ENCODE measurements around the gene TRRAP. TPM values are rescaled to one million over a fixed set of nuclear protein-coding genes. Genes with fewer than 3 reads are reported as not detected.
"Not testable (repeated sequence)": the region's sequence is repeated elsewhere in the genome, so short reads cannot be mapped to it uniquely, and the experiment has no call there.

Gene TRRAP
- total RNA-seq, 1 experiment from 2014 or later: 26.1 TPM

DNA sequence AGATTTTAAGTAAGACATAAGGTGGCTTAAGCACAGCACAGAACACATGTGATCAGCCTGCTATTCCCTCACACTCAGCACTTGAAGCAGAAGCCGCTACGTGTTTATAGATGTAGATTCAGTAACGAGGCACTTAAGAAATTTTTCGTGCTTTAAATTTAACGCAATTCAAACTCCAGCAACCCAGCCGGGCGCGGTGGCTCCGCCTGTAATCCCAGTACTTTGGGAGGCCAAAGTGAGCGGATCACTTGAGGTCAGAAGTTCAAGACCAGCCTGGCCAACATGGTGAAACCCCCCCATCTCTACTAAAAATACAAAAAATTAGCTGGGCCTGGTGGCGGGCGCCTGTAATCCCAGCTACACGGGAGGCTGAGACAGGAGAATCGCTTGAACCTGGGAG, 167.9 kb downstream of the TRRAP start:
- not testable (repeated sequence) for H3K79me2 ChIP-seq (ENCODE audit: low read length); H3K9me3 ChIP-seq (ENCODE audit: low read length); H3K4me3 ChIP-seq (ENCODE audit: low read length); H3K27me3 ChIP-seq (ENCODE audit: low read length); H3K4me2 ChIP-seq (ENCODE audit: low read depth, low read length, poor library complexity, severe bottlenecking); DNase-seq; H3K27ac ChIP-seq (ENCODE audit: low read length); H3K9me2 ChIP-seq (replicated peaks; ENCODE audit: insufficient read depth, low read length); H2AFZ ChIP-seq (ENCODE audit: low read length); H4K20me1 ChIP-seq (ENCODE audit: insufficient read depth, low read depth, low read length); H3K9ac ChIP-seq (ENCODE audit: low read length)
- peaks cover 63% of the 10 kb centered on the region; the same call in 1 of the 2 replicates for H3K36me3 ChIP-seq (ENCODE audit: insufficient read depth, low read length)
- peaks cover 28% of the 10 kb centered on the region for H3K4me1 ChIP-seq (ENCODE audit: low read length)

DNA sequence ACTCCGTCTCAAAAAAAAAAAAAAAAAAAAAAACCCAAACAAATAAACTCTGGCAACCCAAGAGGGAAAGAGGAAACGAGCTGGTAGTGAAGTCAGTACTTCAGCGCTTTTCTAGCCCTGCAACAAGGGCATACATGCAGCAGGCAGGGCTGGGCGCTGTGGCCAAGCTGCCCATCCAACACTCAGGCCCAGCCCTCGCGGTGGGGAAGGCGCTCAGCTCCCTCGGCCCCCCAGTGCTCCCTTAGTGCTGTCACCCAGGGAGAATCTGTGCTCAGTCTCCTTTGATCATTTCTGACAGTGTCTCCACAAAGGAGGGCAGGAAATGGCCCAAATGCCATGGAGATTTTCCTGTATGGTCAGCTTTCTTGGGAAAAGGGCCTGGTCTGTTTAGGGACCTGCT, 168.4 kb downstream of the TRRAP start:
- Histone ChIP-seq H2AFZ (ENCODE audit: low read length) (no peak overlapping the region), H3K9me3 (ENCODE audit: low read length) (no peaks in the 10 kb centered on the region), H3K79me2 (ENCODE audit: low read length) (peaks cover 6% of the 10 kb centered on the region; the same call in 1 of the 2 replicates), H3K27ac (ENCODE audit: low read length) (no peak overlapping the region), H3K4me2 (ENCODE audit: low read depth, low read length, poor library complexity, severe bottlenecking) (no peak overlapping the region), H3K4me3 (ENCODE audit: low read length) (no peak overlapping the region), H4K20me1 (ENCODE audit: insufficient read depth, low read depth, low read length) (no peaks in the 10 kb centered on the region), H3K4me1 (ENCODE audit: low read length) (peaks cover 28% of the 10 kb centered on the region), H3K36me3 (ENCODE audit: insufficient read depth, low read length) (peaks cover 60% of the 10 kb centered on the region; the same call in 1 of the 2 replicates), H3K9me2 (replicated peaks; ENCODE audit: insufficient read depth, low read length) (no peaks in the 10 kb centered on the region), H3K27me3 (ENCODE audit: low read length) (no peaks in the 10 kb centered on the region), H3K9ac (ENCODE audit: low read length) (no peak overlapping the region)
- no peak for DNase-seq

DNA sequence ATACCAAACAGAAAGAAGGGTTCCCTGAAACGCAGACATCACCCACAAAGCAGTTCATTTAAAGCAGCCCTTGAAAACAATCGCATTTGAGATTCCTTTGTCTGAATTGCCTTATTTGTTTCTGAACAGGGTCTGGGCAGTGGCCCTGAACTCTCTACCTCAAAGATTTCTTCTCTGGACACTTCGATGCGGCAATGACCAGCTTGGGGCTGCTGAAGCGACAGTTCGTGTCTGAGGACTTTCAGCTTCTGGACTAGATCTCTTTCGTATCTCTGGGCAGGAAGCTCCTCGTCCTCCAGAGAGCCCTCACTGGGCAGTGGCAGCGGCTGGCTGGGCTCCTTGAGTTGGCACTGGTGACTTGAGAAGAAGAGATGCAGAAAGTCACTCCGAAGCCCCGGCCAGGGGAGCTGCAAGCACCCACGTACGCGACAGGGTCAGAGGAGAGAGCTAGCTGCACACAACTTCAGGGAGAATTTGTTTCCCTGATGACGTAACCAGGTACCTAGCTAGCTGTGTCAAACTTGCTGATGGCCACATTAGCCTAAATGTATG, 169.3 kb downstream of the TRRAP start:
- Histone ChIP-seq H3K79me2 (ENCODE audit: low read length) (peaks cover 6% of the 10 kb centered on the region; the same call in 1 of the 2 replicates), H3K36me3 (ENCODE audit: insufficient read depth, low read length) (peaks cover 58% of the 10 kb centered on the region; the same call in 1 of the 2 replicates), H3K4me1 (ENCODE audit: low read length) (peaks cover 21% of the 10 kb centered on the region), H3K9me3 (ENCODE audit: low read length) (no peaks in the 10 kb centered on the region), H3K27me3 (ENCODE audit: low read length) (no peaks in the 10 kb centered on the region), H3K9me2 (replicated peaks; ENCODE audit: insufficient read depth, low read length) (no peaks in the 10 kb centered on the region), H2AFZ (ENCODE audit: low read length) (no peak overlapping the region), H3K4me2 (ENCODE audit: low read depth, low read length, poor library complexity, severe bottlenecking) (no peak overlapping the region), H3K4me3 (ENCODE audit: low read length) (no peak overlapping the region), H3K9ac (ENCODE audit: low read length) (no peak overlapping the region), H4K20me1 (ENCODE audit: insufficient read depth, low read depth, low read length) (no peaks in the 10 kb centered on the region), H3K27ac (ENCODE audit: low read length) (no peak overlapping the region)
- DNase-seq: no peak

DNA sequence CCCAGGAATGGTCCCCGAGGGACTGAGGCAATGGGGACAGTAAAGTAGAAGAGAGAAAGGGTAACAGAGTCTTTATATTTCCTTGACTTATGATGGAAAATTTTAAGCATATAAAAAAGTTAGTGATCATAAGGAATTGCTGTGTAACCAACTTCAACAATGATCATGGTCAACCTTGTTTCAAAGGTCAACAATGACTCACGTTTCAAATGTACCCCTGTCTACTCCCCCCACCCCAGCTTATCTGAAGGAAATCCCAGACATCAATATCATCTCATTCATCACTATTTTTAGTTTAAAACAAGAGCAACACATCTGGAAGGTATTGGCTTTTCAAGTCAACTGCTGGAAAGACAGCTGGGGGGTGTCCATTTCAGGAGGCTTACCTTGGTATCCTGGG, 172.6 kb downstream of the TRRAP start:
- no peaks in the 10 kb centered on the region for H3K27me3 ChIP-seq (ENCODE audit: low read length)
- no peaks in the 10 kb centered on the region for H4K20me1 ChIP-seq (ENCODE audit: insufficient read depth, low read depth, low read length)
- H3K4me3 ChIP-seq (ENCODE audit: low read length): no peak overlapping the region
- no peaks in the 10 kb centered on the region for H3K4me1 ChIP-seq (ENCODE audit: low read length)
- peaks cover 45% of the 10 kb centered on the region; the same call in 1 of the 2 replicates for H3K36me3 ChIP-seq (ENCODE audit: insufficient read depth, low read length)
- H3K4me2 ChIP-seq (ENCODE audit: low read depth, low read length, poor library complexity, severe bottlenecking): no peak overlapping the region
- H3K27ac ChIP-seq (ENCODE audit: low read length): no peak overlapping the region
- no peak overlapping the region for H2AFZ ChIP-seq (ENCODE audit: low read length)
- H3K9me3 ChIP-seq (ENCODE audit: low read length): no peaks in the 10 kb centered on the region
- no peak for DNase-seq
- no peaks in the 10 kb centered on the region for H3K9me2 ChIP-seq (replicated peaks; ENCODE audit: insufficient read depth, low read length)
- H3K79me2 ChIP-seq (ENCODE audit: low read length): peaks cover 3% of the 10 kb centered on the region; the same call in 1 of the 2 replicates
- no peak overlapping the region for H3K9ac ChIP-seq (ENCODE audit: low read length)

DNA sequence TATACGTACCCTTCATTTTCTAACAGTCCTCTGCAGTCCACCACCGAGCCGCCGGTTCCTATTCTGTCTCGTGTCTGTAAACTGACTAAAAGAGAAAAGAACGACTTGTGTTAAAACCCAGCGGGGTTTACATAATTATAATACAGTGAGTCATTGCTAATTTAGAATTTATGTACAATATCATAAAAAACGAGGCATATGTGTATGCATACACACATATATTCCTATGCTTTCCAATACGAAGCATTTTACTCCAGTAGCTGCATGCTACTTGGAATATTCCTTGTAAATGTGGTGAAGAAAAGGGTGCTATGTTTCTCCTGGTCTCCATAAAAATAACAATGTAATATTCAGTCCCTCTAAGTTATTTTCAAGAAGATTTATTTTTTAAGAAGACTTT, 176.4 kb downstream of the TRRAP start:
- no peaks in the 10 kb centered on the region for H3K27me3 ChIP-seq (ENCODE audit: low read length)
- H3K9me2 ChIP-seq (replicated peaks; ENCODE audit: insufficient read depth, low read length): no peaks in the 10 kb centered on the region
- H3K4me2 ChIP-seq (ENCODE audit: low read depth, low read length, poor library complexity, severe bottlenecking): no peak overlapping the region
- H2AFZ ChIP-seq (ENCODE audit: low read length): no peak overlapping the region
- DNase-seq: no peak
- peaks cover 7% of the 10 kb centered on the region for H3K79me2 ChIP-seq (ENCODE audit: low read length)
- H3K36me3 ChIP-seq (ENCODE audit: insufficient read depth, low read length): peaks cover 42% of the 10 kb centered on the region; the same call in 1 of the 2 replicates
- no peak overlapping the region for H3K9ac ChIP-seq (ENCODE audit: low read length)
- no peaks in the 10 kb centered on the region for H4K20me1 ChIP-seq (ENCODE audit: insufficient read depth, low read depth, low read length)
- no peak overlapping the region for H3K27ac ChIP-seq (ENCODE audit: low read length)
- no peaks in the 10 kb centered on the region for H3K4me1 ChIP-seq (ENCODE audit: low read length)
- no peaks in the 10 kb centered on the region for H3K9me3 ChIP-seq (ENCODE audit: low read length)
- H3K4me3 ChIP-seq (ENCODE audit: low read length): no peak overlapping the region

DNA sequence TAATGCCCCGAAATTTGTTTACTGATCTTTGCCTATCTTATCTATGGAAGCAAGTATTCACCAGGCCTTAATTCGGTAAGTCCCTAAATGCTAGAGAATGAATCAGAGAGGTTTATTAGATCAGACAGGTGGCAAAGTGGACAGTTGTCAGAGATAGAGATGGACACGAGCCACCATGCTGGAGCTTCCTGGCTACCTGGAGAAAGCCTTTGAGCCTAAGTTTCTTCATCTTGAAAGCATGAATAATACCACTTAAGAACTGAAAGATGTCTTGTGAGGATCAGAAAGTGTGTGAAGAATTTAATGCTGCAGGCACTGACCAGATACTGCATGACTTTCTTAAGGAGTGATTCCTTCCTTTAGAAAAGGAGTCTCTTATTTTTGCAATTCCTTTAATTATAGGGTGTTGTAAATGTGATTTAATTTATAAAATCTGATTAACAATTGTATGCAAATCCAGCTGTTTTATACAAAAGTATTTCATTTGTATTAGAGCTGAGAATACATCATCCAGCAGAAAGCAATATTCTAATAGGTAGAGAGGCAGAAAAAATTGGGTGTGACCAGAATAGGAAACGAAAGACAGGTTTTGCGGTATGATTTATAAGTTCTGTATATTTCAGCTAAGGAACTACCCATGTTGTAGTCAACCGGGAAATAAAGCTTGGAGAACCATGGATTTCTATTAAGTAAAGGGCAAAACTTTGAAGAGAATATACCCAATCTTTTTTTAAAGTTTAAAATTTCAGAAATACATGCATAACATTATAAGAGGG, 182.9 kb downstream of the TRRAP start:
- H3K27me3 ChIP-seq (ENCODE audit: low read length): no peaks in the 10 kb centered on the region
- DNase-seq: peak; percentile 61
- peaks cover 14% of the 10 kb centered on the region; the same call in 1 of the 2 replicates for H3K36me3 ChIP-seq (ENCODE audit: insufficient read depth, low read length)
- H3K27ac ChIP-seq (ENCODE audit: low read length): peak overlapping the region; percentile 80
- peaks cover 51% of the 10 kb centered on the region for H3K4me1 ChIP-seq (ENCODE audit: low read length)
- H3K4me3 ChIP-seq (ENCODE audit: low read length): 0 out of 2 replicates have a peak overlapping the region, but pooled peaks have one; percentile 4
- no peaks in the 10 kb centered on the region for H3K9me2 ChIP-seq (replicated peaks; ENCODE audit: insufficient read depth, low read length)
- peak overlapping the region; percentile 68 for H3K4me2 ChIP-seq (ENCODE audit: low read depth, low read length, poor library complexity, severe bottlenecking)
- H3K79me2 ChIP-seq (ENCODE audit: low read length): peaks cover 63% of the 10 kb centered on the region
- no peaks in the 10 kb centered on the region for H3K9me3 ChIP-seq (ENCODE audit: low read length)
- no peak overlapping the region for H2AFZ ChIP-seq (ENCODE audit: low read length)
- H4K20me1 ChIP-seq (ENCODE audit: insufficient read depth, low read depth, low read length): no peaks in the 10 kb centered on the region
- H3K9ac ChIP-seq (ENCODE audit: low read length): peak overlapping the region; percentile 18

Small RNAs within 50 kb of the gene (small RNA-seq; reads per million reads assigned to genes)
- 7.0 reads per million, percentile 86 among the genes with 10 or more reads in this experiment for gene MIR3609

Other genes starting within 250 kb of the TRRAP start
- gene TMEM130, start 8.5 kb upstream of the TRRAP start, total RNA-seq (2014; rRNA removed; shearing (Covaris generic); ENCODE audit: low replicate concordance): 0.40 TPM in 1 of 2 replicates, not detected in the other

Measured in Karpas-422 (cell line).